NCI-H1105 (cell line): Measurements from ENCODE around the gene DNM3.

Experiments
- DNase-seq: peaks from one replicate; lab custom pipeline; 2025; lab: John Stamatoyannopoulos, UW

DNM3 gene

GRCh38 chr1:171871848-171872247 lies 30.6 kb downstream of the DNM3 start:
- DNase-seq: no peak

- no peak for DNase-seq
Observed at GRCh38 chr1:171872430-171872829, 31.1 kb downstream of the DNM3 start.

GRCh38 chr1:171873664-171874063 lies 32.4 kb downstream of the DNM3 start:
- no peak for DNase-seq

- no peak for DNase-seq
Observed at GRCh38 chr1:171877701-171878100, 36.4 kb downstream of the DNM3 start.

GRCh38 chr1:171879556-171879955 lies 38.3 kb downstream of the DNM3 start:
- DNase-seq: no peak

GRCh38 chr1:171881442-171881841 lies 40.1 kb downstream of the DNM3 start:
- DNase-seq: no peak

GRCh38 chr1:171883849-171884248 lies 42.6 kb downstream of the DNM3 start:
- no peak for DNase-seq

GRCh38 chr1:171884475-171884874 lies 43.2 kb downstream of the DNM3 start:
- no peak for DNase-seq

- DNase-seq: no peak
Observed at GRCh38 chr1:171890131-171890530, 48.8 kb downstream of the DNM3 start.

- no peak for DNase-seq
Observed at GRCh38 chr1:171896936-171897703, 55.8 kb downstream of the DNM3 start.

GRCh38 chr1:171898941-171899340 lies 57.6 kb downstream of the DNM3 start:
- DNase-seq: no peak

GRCh38 chr1:171899838-171900237 lies 58.5 kb downstream of the DNM3 start:
- DNase-seq: no peak

- DNase-seq: no peak
Observed at GRCh38 chr1:171901245-171901644, 59.9 kb downstream of the DNM3 start.

GRCh38 chr1:171902527-171902926 lies 61.2 kb downstream of the DNM3 start:
- no peak for DNase-seq

- DNase-seq: no peak
Observed at GRCh38 chr1:171904778-171905450, 63.6 kb downstream of the DNM3 start.

GRCh38 chr1:171909711-171910110 lies 68.4 kb downstream of the DNM3 start:
- no peak for DNase-seq

GRCh38 chr1:171910786-171911185 lies 69.5 kb downstream of the DNM3 start:
- DNase-seq: no peak

- no peak for DNase-seq
Observed at GRCh38 chr1:171911506-171911905, 70.2 kb downstream of the DNM3 start.

GRCh38 chr1:171912509-171913175 lies 71.3 kb downstream of the DNM3 start:
- no peak for DNase-seq

GRCh38 chr1:171913385-171913784 lies 72.1 kb downstream of the DNM3 start:
- DNase-seq: no peak

GRCh38 chr1:171916315-171916771 lies 75.0 kb downstream of the DNM3 start:
- no peak for DNase-seq

GRCh38 chr1:171917331-171917730 lies 76.0 kb downstream of the DNM3 start:
- DNase-seq: no peak
